Tibial nerve (tissue), 4 donors: ENCODE measurements around the gene NKX1-1. TPM values are rescaled to one million over a fixed set of nuclear protein-coding genes. Genes with fewer than 3 reads are reported as not detected.
"Not testable (repeated sequence)": the region's sequence is repeated elsewhere in the genome, so short reads cannot be mapped to it uniquely, and the experiment has no call there.

Experiments used
- DNase-seq, 2 donors: peaks; one replicate each; pipeline ENCODE4 v3.0.0-alpha.2; 2019; ENCODE audit warnings: low spot score in 2 of 2
- H3K27ac ChIP-seq, 4 donors: fragments of 200-600 bp; sonication (generic) in 3 of 4; one replicate each; pipeline ENCODE4 v1.5.1; 2017 to 2019; ENCODE audit warnings: mild to moderate bottlenecking in 1 of 4
- H3K27me3 ChIP-seq, 2 donors: fragments of 200-600 bp; sonication (generic) in 1 of 2; one replicate each; pipeline versions ENCODE4 v1.5.1 to v1.6.0; 2017 to 2019
- H3K36me3 ChIP-seq, 3 donors: fragments of 200-600 bp; sonication (generic); one replicate each; pipeline ENCODE4 v1.5.1; 2018 to 2019
- H3K4me1 ChIP-seq, 4 donors: fragments of 200-600 bp; sonication (generic) in 3 of 4; one replicate each; pipeline ENCODE4 v1.5.1; 2017 to 2019
- H3K4me3 ChIP-seq, 4 donors: fragments of 200-600 bp; sonication (generic) in 3 of 4; one replicate each; pipeline ENCODE4 v1.5.1; 2017 to 2019; ENCODE audit warnings: mild to moderate bottlenecking in 1 of 4, moderate library complexity in 1 of 4
- H3K9me3 ChIP-seq, 4 donors: fragments of 200-600 bp; sonication (generic) in 3 of 4; one replicate each; pipeline ENCODE4 v1.5.1; 2017 to 2019
- CTCF ChIP-seq, 5 experiments: fragments of 200-600 bp in 3 of 5; fragments of 450-650 bp in 2 of 5; sonication (generic) in 3 of 5; IDR thresholded peaks; one replicate each; pipeline ENCODE4 v1.5.1; 2016 to 2019; ENCODE audit warnings: antibody characterized with exemption in 5 of 5, mild to moderate bottlenecking in 3 of 5, moderate library complexity in 2 of 5
- EP300 ChIP-seq, 2 donors: sonication (generic); formaldehyde crosslinking; IDR thresholded peaks; one replicate each; pipeline ENCODE4 v1.6.1; 2017; ENCODE audit warnings: antibody characterized with exemption in 2 of 2, mild to moderate bottlenecking in 1 of 2
- POLR2A ChIP-seq, 2 donors: fragments of 450-650 bp; IDR thresholded peaks; one replicate each; pipeline ENCODE4 v1.6.1; 2017; ENCODE audit warnings: antibody characterized with exemption in 2 of 2, mild to moderate bottlenecking in 2 of 2, moderate library complexity in 2 of 2
- WGBS, 2 donors: methylation state at CpG; one replicate each; pipeline ENCODE4 v1.1.5; 2018; 5-methylcytosine and 5-hydroxymethylcytosine counted together
- total RNA-seq, 4 donors: library from RNA; depleted of rRNA; stranded (reverse); fragments of >200 nt; gene quantifications; one replicate each; pipeline ENCODE4 v1.1.0, GENCODE V29; 2016

NKX1-1 gene
- total RNA-seq, 4 donors from 2014 or later, result not detected

DNA sequence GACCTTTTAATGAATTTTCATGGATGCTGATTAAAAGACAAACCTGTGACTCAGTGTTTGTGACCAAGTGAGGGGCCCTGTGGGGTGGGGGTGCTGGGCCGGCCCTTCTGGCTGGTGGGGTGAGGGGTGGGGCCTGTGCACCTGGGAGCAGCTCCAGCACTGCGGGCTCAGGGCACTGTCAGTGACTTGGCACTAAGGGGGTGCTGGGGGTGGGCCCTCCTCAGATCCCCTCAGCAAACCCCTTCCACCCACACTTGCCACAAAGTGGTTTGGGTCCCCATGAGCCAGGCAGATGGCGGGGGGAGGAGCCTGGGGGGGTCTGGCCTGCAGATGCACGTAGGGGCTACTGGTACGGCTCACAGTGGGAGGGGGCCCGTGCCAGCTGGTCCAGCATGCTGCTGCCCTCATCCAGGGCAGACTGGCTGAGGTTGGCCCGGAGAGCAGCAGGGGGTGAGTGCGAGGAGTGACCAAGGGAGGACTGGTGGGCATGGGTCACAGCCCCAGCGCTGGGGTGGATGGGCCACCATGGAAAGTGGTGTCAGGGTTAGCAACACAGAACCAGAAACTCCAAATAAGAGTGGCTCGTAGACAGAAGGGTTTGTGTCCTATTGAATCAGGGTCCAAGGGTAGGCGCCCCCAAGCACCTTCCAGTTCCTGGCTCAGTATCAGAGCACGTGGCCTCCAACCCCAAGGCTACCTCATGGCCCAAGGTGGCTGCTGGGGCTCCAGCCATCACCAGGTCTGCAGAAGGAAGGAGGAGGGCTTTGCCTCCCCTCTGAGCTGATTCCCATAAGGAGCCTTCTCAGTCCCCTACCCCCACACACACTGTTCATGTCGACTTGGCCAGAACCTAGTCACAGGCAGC is 10.1 kb downstream of the NKX1-1 start:
- TF ChIP-seq EP300 (IDR thresholded peaks at IDR 0.05) (no peak), POLR2A (IDR thresholded peaks at IDR 0.05) (no peak), CTCF (IDR thresholded peaks at IDR 0.05) (no peak)
- Histone ChIP-seq H3K27me3 (peaks cover 0 to 11% of the 10 kb centered on the region in 2 donors), H3K9me3 (peaks cover 0 to 43% (median 0%) of the 10 kb centered on the region in 4 donors), H3K27ac (no peak overlapping the region), H3K36me3 (peaks cover 0 to 47% (median 0%) of the 10 kb centered on the region in 3 donors), H3K4me3 (no peak overlapping the region), H3K4me1 (no peaks in the 10 kb centered on the region)
- 96 to 97% methylated on average over 8 to 10 of the region's 13 CpGs for WGBS, 2 donors
- DNase-seq, result no peak

DNA sequence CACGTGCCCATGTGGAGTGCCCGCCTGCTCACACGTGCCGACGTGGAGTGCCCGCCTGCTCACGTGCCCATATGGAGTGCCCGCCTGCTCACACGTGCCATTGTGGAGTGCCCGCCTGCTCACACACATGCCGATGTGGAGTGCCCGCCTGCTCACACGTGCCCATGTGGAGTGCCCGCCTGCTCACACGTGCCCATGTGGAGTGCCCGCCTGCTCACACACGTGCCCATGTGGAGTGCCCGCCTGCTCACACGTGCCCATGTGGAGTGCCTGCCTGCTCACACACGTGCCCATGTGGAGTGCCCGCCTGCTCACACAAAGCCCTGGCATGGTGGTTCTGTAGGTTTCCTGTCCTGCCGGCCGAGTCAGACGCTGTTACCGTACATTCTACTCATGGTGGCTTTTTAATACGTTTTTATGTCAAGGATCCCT is 10.8 kb downstream of the NKX1-1 start:
- WGBS, 2 donors, result 96 to 98% methylated on average over 17 to 23 of the region's 26 CpGs
- DNase-seq, result not testable (repeated sequence)
- peaks cover 0 to 54% (median 0%) of the 10 kb centered on the region in 3 donors for H3K36me3 ChIP-seq

GRCh38 chr4:1394554-1395388 is 11.5 kb downstream of the NKX1-1 start:
- 91 to 96% methylated on average over 27 to 53 of the region's 63 CpGs for WGBS, 2 donors
- DNase-seq, H3K27ac ChIP-seq, H3K4me3 ChIP-seq, H3K4me1 ChIP-seq, H3K27me3 ChIP-seq: not testable (repeated sequence)
- Histone ChIP-seq H3K36me3 (peaks cover 0 to 59% (median 0%) of the 10 kb centered on the region in 3 donors), H3K9me3 (peaks cover 0 to 50% (median 0%) of the 10 kb centered on the region in 4 donors)

More for the DNA sequence above, 10.8 kb downstream of the NKX1-1 start:
- H3K4me1 ChIP-seq, H3K27ac ChIP-seq, H3K27me3 ChIP-seq, H3K4me3 ChIP-seq: not testable (repeated sequence)
- H3K9me3 ChIP-seq, result peaks cover 0 to 48% (median 0%) of the 10 kb centered on the region in 4 donors

- 96 to 98% methylated on average over 10 of the region's 10 CpGs for WGBS, 2 donors
- DNase-seq, result no peak
Observed at GRCh38 chr4:1393866-1394265, 12.4 kb downstream of the NKX1-1 start.

DNA sequence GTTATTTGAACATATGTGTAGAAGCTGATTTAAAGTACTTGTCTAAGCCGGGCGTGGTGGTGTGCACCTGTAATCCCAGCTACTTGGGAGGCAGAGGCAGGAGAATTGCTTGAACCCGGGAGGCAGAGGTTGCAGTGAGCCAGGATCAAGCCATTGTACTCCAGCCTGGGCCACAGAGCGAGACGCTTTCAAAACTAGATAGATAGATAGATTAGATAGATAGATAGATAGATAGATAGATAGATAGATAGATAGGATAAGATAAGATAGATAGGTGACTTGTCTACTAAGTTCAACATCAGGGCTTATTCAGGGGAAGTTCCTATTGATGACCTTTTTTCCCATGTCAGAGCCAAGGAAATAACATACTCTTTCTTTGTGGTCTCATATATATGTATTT is 12.9 kb downstream of the NKX1-1 start:
- not testable (repeated sequence) for H3K27ac ChIP-seq, H3K27me3 ChIP-seq, H3K4me1 ChIP-seq, DNase-seq, H3K4me3 ChIP-seq
- H3K9me3 ChIP-seq, result peaks cover 0 to 55% (median 3%) of the 10 kb centered on the region in 4 donors
- WGBS, 2 donors, result 94 to 98% methylated on average over 5 of the region's 5 CpGs
- peaks cover 0 to 73% (median 0%) of the 10 kb centered on the region in 3 donors for H3K36me3 ChIP-seq

More at GRCh38 chr4:1393866-1394265, 12.4 kb downstream of the NKX1-1 start:
- H3K4me1 ChIP-seq, result no peaks in the 10 kb centered on the region
- TF ChIP-seq CTCF (IDR thresholded peaks at IDR 0.05) (no peak), POLR2A (IDR thresholded peaks at IDR 0.05) (no peak), EP300 (IDR thresholded peaks at IDR 0.05) (no peak)
- no peak overlapping the region for H3K27ac ChIP-seq
- H3K9me3 ChIP-seq, result peaks cover 0 to 53% (median under 1%) of the 10 kb centered on the region in 4 donors
- H3K27me3 ChIP-seq, result no peaks in the 10 kb centered on the region
- peaks cover 0 to 68% (median 0%) of the 10 kb centered on the region in 3 donors for H3K36me3 ChIP-seq
- no peak overlapping the region for H3K4me3 ChIP-seq

DNA sequence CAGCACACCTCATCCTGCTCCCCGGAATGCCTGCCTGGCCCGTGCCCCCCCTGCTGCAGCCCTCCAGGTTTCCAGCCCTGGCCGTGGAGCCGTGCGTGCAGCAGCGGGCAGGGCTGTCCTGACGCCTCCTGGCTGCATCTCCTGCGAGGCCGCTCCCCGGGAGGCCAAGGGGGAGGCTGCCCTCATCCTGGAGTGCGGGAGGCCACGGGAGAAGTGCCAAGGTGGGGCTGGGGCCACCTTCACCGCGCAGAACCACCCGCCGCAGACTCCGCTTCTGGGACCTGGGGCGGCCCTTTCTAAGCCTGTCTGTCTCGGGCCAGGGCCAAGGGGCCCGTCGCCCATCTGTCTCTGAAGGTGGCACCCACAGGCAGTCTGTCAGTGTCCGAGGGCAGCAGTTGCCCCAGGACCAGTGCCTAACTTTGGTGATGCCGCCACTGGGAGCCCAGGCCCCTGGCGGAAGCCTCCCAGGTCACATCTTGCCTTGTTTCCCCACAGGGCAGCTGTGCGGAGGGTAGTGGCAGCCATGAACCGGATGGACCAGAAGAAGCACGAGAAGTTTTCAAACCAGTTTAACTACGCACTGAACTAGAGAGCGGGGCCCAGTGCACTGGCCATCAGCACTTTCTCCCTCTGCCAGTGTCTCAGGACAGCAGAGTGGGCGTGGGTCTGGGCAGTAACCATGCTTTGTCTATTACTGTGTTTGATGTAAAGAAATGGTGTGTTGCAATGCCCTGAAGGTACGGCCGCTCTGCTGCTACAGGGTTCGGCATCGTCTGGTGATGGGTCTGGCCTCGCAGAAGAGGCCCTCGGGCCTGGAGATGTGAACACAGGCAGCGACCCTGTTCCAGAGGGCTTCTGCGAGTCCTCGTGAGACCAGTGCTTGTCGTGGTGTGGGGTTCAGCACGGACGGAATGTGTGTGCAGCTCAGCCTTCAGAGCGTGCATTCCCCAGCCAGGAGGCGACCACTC is 20.6 kb downstream of the NKX1-1 start:
- Histone ChIP-seq H3K36me3 (peaks cover 0 to 97% (median 0%) of the 10 kb centered on the region in 3 donors), H3K27ac (no peak overlapping the region), H3K27me3 (no peaks in the 10 kb centered on the region), H3K4me3 (no peak overlapping the region), H3K4me1 (no peaks in the 10 kb centered on the region), H3K9me3 (peaks cover 0 to 28% (median 6%) of the 10 kb centered on the region in 4 donors)
- TF ChIP-seq CTCF (IDR thresholded peaks at IDR 0.05) (no peak), POLR2A (IDR thresholded peaks at IDR 0.05) (no peak), EP300 (IDR thresholded peaks at IDR 0.05) (no peak)
- DNase-seq, result no peak
- 93 to 95% methylated on average over 32 to 40 of the region's 44 CpGs for WGBS, 2 donors
